HG02642 (cell line): ENCODE data around the gene IFNA16.
"Not testable (repeated sequence)": the region's sequence is repeated elsewhere in the genome, so short reads cannot be mapped to it uniquely, and the experiment has no call there.

ENCODE experiments used
- ATAC-seq: cut with Tn5 transposase; IDR thresholded peaks from one replicate; pipeline ENCODE4 v1.9.1; 2021; ENCODE audit warnings: mild to moderate bottlenecking; ENCODE audit not compliant: unreplicated experiment, poor library complexity

Gene IFNA16

GRCh38 chr9:21217211-21217610 is at the start of gene IFNA16:
Gene IFNA16, minus strand, starts transcription at chr9:21217311. Its CDS starts 6 bp downstream, at chr9:21217305.
- not testable (repeated sequence) for ATAC-seq

GRCh38 chr9:21265421-21266189 is 48.5 kb upstream of the IFNA16 start:
- peak; percentile 47 for ATAC-seq

DNA sequence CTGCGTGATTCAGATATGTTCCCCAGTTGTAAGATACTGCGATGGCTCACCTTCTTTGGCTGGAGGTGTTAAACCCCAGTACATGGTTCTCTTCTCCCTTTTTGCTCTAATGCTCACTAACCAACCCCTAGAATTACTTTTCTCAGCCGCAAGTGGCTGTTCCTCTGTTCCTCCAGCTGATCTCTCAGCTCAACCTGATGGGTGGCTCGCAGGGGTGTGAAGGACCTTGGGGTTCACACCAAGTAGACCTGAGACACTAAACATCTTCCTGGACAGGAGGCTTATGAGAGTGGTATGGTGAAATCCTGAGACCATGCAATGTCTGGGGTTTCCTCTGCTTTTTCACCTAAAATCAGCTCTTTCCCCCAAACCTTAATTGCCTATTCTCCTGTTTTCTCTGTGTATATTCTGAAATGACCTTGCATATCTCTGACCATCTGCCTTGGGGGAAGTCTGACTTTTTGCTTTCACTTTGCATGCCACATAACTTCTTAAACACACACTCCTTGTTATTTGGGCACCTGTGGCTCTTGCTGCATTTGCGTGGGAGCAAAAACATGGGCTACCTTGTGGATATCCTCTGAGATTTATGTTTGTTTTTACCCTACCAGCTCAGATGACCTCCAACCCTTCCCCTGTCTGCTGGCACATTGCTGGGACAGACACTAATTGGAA is 38.6 kb upstream of the IFNA16 start:
- ATAC-seq: no peak

DNA sequence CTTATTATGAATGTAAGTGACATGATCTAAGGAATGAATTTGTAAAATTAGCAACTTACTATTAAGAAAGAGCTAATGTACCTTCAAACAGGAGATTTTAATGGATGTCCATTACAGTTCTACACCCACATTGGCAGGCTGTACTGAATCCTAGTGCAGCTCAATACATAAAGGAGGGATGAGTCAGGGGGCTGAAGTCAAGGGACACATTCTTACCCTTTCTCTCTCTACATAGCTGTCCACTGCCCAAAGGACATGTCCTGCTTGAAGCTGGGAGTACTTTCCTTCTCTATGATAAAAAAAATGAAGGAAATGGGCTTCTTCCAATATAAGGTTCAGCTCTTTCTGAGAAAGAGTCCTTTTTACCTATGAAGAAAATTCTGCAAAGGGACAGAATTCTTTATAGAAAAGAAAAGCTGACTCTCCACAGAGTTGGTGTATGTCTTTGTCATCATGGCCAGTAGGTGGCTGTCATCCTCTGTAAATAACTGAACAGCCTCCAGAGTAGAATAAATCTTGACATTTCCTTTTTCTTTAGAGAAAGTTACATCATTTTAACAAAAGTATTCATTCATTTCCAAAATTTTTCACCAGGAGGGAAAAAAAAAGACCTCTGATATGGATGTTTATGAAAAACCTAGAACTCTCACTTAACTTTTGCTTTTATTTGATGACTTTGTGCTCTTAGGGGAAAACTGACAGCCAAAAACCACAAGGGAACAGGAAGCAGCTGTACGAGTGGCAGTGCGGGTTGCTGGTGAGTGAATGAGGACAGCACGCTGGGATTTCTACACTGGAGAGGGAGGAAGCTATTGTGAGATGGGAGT is 35.8 kb upstream of the IFNA16 start:
- ATAC-seq: peak; percentile 82

DNA sequence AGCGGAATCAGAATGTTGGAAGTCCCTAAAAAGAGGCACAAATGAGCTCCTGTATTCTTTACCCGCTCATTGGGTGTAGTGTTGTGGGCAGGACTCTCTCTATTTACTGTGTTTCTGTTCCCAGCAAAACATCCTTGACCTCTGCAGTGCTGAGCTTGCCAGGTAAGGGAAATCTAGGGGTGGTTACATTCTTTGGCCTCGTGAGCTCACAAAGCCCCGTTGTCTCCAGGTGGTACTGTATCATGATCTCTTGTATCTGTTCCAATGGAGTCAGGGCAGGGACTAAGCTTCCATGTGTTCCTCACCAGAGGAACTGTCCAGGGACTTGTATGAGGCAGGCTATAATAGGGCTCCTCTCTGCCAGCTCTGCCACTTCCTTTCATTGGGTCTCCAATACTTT is 34.5 kb upstream of the IFNA16 start:
- no peak for ATAC-seq

DNA sequence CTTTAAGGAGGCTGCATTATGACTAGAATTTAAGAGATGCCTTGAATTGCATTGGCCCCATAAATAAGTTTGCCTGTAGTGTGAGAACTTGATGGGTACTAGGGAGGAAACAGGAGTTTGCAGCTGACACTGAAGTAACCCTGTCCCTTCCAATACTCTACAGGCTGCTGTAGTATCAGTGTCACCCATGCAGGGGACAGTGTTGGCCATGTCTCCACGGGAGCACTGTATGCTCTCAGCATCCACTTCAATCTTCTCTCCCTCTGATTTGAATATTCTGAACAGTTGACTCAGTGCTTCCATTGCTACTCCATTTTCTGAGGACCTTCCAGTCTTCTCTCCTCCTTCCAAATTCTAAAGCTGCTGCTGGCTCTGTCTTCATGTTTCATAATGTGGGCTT is 34.1 kb upstream of the IFNA16 start:
- no peak for ATAC-seq

DNA sequence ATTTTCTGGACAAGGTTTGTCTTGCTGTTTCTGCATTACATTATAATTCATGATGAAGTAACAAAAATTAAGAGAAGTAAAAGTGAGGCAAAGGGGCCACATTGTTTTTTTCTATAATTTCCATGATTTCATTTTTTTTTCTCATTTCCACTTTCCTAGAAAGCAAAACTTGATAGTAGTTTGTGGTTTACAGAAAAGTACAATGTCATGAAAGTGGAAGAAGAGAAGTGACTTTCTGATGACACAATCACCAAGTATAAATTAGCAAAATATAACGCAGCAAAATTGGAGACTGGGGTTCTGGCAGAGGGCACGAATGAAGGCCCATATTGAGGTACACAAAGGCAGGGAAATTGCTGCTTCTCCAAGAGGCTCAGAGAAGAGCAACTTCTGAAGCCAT is 27.7 kb upstream of the IFNA16 start:
- no peak for ATAC-seq

- no peak for ATAC-seq
Measured at GRCh38 chr9:21239911-21240310, 22.8 kb upstream of the IFNA16 start, which contains the start of gene IFNA14. Gene IFNA14, minus strand, starts transcription at chr9:21240005. Its CDS starts 70 bp downstream, at chr9:21239935.

DNA sequence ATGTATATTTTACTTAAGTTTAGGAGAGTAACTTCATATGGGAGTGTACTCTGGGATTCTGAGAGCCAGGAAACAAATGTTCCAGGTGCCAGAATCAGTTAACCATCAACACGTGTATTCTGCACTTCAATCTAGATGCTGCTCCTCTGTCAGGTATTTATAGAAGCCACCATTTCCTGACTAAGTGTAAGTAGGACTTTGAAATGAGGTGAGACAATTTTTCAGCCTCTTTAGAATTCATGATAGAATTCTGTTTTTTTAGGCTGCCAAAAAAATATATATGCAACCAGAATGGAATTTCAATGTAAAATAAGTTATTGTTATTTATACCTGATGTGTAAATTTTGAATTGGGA is 19.2 kb upstream of the IFNA16 start:
- peak; percentile 13 for ATAC-seq

DNA sequence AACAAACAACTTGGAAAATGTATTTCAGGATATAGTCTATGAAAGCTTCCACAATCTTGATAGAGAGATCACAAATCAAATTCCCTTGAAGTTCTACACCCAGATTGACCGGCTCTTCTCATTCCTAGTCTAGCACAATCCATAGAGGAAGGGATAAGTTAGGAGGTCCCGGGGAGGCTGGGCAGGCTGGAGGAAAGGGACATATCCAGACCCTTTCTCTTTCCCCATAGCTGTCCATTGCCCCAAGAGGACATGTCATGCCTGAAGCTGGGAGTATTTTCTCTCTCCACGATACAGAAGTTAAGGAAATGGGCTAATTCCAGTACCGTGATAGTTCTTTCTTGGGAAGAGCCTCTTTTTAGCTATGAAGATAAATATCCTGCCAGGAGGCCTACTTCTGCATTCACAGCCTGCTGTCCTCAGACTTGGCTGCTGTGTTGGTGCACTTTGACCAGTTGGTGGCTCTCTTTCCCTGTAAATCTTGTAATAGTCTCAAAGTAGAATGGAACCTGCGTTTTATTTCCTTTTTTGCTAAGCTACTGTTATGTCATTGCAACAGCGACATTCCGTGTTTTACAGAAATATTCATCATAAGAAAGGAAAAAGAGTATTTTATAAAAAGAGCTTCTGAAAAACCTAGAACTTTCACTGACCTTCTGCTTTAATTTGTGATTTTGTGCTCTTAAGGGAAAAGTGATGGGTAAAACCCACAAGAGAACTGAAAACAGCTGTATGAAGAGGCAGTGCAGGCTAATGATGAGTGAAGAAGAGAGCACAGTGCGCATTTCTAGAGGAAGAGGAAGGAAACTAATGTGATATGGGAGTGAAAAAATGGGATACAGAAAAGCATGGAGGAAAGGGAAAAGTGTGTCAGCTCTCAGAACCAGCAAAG is 18.6 kb upstream of the IFNA16 start:
- ATAC-seq: peak; percentile 84

- ATAC-seq: no peak
Measured at GRCh38 chr9:21234153-21234687, 17.1 kb upstream of the IFNA16 start.

GRCh38 chr9:21233258-21233657 is 16.1 kb upstream of the IFNA16 start:
- no peak for ATAC-seq

DNA sequence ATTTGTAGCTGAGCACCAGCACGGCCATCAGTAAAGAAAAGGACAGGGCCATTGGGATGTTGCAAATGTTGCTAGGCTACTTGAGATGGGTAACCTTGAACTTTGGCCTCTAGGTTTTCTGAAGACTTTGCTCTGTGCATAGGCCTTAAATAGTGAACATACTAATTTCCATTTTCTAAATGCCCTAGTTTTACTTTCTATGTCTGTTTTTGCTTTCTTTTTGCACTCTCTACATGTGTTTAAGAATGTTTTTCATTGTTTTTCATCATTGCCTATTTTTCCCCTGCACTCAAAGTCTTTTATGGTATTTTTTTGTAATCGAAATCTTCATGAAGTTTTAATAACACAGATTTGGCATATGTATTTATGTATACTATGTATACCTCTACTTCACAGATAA is 11.0 kb upstream of the IFNA16 start, which contains the start of gene IFNA17:
IFNA17 (minus strand) TSS at position 101 of the 400 bp plus-strand sequence; CDS start at position 52, 49 bp downstream.
- no peak for ATAC-seq

- ATAC-seq: peak; percentile 78
Measured at GRCh38 chr9:21213411-21214326, 3.4 kb downstream of the IFNA16 start.

GRCh38 chr9:21212160-21212559 is 5.0 kb downstream of the IFNA16 start:
- not testable (repeated sequence) for ATAC-seq

DNA sequence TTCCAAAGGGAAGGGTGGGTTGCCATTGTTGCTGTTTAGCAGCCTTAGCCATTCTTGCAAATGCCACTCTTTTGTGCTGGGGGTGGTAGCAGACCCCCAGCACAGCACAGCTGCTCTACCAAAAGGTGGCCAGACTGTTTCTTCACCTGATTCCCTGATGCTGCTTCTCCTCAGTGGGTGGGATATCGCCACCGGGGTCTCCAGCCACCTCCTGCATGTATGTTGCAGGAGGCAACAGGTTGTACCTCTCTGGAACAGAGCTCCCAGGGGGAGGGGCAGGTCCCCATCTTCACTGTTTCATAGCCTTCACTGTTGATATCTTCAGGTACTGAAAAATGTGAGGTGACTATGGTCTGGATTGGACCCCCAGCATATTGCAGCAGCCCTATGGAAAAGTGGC is 6.3 kb downstream of the IFNA16 start:
- ATAC-seq: not testable (repeated sequence)

- ATAC-seq: no peak
Measured at GRCh38 chr9:21210311-21210710, 6.8 kb downstream of the IFNA16 start.

GRCh38 chr9:21207043-21207442 is 10.1 kb downstream of the IFNA16 start, which contains the start of gene IFNA10:
Gene IFNA10, minus strand, starts transcription at chr9:21207143. Its CDS starts 46 bp downstream, at chr9:21207097.
- not testable (repeated sequence) for ATAC-seq
